HL-60 (cell line): ENCODE results near the gene MAP1B.
"Not testable (repeated sequence)": the region's sequence is repeated elsewhere in the genome, so short reads cannot be mapped to it uniquely, and the experiment has no call there.

Experiments
- DNase-seq, 2 experiments: peaks; one replicate each; pipeline ENCODE4 v3.0.0-alpha.2; 2010 to 2020; ENCODE audit warnings: low read depth in 1 of 2, low spot score in 1 of 2
- H3K27ac ChIP-seq: fragments of 250-450 bp; sonication (Bioruptor Pico); replicated peaks from 2 replicates; pipeline ENCODE4 v1.5.1; 2020; ENCODE audit warnings: mild to moderate bottlenecking, moderate library complexity
- H3K27me3 ChIP-seq: fragments of 250-450 bp; sonication (Bioruptor Pico); 2 replicates; pipeline ENCODE4 v1.5.1; 2021; ENCODE audit warnings: mild to moderate bottlenecking, moderate library complexity; ENCODE audit not compliant: insufficient read depth, poor library complexity, severe bottlenecking
- H3K4me3 ChIP-seq: replicated peaks from 2 replicates; pipeline ENCODE4 v1.5.1; 2011; ENCODE audit warnings: mild to moderate bottlenecking, control low read depth, low read length; ENCODE audit not compliant: insufficient read depth
- CTCF ChIP-seq: IDR thresholded peaks from one replicate; pipeline ENCODE4 v1.5.1; 2011; ENCODE audit warnings: low read length, control low read depth, inconsistent platforms; ENCODE audit not compliant: insufficient read depth
- GABPA ChIP-seq: IDR thresholded peaks from 2 replicates; pipeline ENCODE4 v1.6.1; 2012; ENCODE audit warnings: low read depth
- POLR2AphosphoS5 ChIP-seq: IDR thresholded peaks from 2 replicates; pipeline ENCODE4 v1.6.1; 2012; ENCODE audit warnings: low read depth
- SPI1 ChIP-seq: IDR thresholded peaks from 2 replicates; pipeline ENCODE4 v1.6.1; 2012; ENCODE audit warnings: low read depth, mild to moderate bottlenecking, borderline replicate concordance
- TF ChIP-seq, protein P1 (sequence below): IDR thresholded peaks from 2 replicates; pipeline ENCODE4 v1.6.1; 2012; ENCODE audit warnings: low read depth; ENCODE audit not compliant: insufficient replicate concordance

The MAP1B gene

DNA sequence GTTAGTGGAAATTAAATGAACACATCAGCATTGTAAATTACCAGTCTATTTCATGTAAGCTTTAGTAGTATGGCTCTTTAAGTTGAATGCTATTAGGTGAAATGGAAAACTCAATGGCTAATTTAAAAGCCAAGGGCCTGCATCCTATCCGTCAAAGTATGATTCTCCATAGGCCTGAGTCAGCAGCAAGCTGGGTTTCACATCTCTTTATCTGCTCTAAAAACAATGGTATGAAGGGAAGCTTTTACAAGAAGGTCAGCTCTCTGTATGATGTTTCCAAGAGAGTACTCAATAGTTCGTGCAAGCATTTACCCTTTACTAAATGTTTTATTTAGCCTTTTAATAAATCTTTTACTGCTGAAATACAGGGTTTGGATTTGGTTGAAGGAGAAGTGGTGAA lies 62.8 kb downstream of the MAP1B start:
- TF ChIP-seq SPI1 = no peak

DNA sequence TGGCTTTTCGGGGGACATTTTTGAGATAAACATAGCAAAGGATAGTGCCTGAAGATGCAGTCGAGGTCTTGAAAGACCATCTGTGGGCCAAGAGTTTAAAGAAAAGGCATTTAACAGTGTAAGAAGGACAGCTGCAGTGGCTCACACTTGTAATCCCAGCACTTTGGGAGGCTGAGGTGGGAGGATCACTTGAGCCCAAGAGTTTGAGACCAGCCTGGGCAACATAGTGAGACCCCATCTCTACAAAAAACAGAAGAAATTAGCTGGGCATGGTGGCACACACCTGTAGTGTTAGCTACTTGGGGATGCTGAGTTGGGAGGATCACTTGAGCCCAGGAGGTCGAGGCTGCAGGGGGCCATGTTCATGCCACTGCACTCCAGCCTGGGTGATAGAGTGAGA lies 63.9 kb downstream of the MAP1B start:
- not testable (repeated sequence) for H3K27me3 ChIP-seq, DNase-seq, H3K4me3 ChIP-seq, H3K27ac ChIP-seq

More for the DNA sequence above, 62.8 kb downstream of the MAP1B start:
- Histone ChIP-seq H3K27ac (no peak overlapping the region), H3K27me3 (no peaks in the 10 kb centered on the region), H3K4me3 (no peak overlapping the region)
- DNase-seq = no peak

GRCh38 chr5:72171667-72172066 lies 64.4 kb downstream of the MAP1B start:
- H3K27me3 ChIP-seq = no peaks in the 10 kb centered on the region
- no peak overlapping the region for H3K4me3 ChIP-seq
- TF ChIP-seq CTCF (no peak), SPI1 (no peak), POLR2AphosphoS5 (no peak), GABPA (no peak)
- TF ChIP-seq, protein P1, sequence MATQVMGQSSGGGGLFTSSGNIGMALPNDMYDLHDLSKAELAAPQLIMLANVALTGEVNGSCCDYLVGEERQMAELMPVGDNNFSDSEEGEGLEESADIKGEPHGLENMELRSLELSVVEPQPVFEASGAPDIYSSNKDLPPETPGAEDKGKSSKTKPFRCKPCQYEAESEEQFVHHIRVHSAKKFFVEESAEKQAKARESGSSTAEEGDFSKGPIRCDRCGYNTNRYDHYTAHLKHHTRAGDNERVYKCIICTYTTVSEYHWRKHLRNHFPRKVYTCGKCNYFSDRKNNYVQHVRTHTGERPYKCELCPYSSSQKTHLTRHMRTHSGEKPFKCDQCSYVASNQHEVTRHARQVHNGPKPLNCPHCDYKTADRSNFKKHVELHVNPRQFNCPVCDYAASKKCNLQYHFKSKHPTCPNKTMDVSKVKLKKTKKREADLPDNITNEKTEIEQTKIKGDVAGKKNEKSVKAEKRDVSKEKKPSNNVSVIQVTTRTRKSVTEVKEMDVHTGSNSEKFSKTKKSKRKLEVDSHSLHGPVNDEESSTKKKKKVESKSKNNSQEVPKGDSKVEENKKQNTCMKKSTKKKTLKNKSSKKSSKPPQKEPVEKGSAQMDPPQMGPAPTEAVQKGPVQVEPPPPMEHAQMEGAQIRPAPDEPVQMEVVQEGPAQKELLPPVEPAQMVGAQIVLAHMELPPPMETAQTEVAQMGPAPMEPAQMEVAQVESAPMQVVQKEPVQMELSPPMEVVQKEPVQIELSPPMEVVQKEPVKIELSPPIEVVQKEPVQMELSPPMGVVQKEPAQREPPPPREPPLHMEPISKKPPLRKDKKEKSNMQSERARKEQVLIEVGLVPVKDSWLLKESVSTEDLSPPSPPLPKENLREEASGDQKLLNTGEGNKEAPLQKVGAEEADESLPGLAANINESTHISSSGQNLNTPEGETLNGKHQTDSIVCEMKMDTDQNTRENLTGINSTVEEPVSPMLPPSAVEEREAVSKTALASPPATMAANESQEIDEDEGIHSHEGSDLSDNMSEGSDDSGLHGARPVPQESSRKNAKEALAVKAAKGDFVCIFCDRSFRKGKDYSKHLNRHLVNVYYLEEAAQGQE = no peak
- H3K27ac ChIP-seq = no peak overlapping the region
- DNase-seq = no peak

DNA sequence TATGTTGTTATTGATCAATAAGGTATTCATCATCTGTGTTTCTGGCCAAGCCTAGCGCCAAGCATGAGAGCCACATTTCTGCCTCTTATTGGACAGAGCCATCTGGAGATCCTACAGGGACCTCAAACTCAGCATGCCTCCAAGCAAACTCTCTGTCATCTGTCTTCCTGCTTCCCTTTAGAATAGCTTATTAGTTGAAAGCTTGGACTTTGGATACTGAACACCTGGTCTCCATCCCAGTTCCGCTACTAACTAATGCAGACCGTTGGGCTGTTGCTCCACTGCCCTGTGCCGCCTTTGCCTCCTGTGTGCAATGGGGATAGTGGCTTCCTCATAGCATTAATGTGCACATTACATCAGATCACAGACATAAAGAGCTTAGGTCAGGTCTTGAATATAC lies 65.5 kb downstream of the MAP1B start:
- TF ChIP-seq POLR2AphosphoS5 = no peak
- TF ChIP-seq, protein P1 = no peak
- no peak for TF ChIP-seq SPI1
- no peak for TF ChIP-seq CTCF
- TF ChIP-seq GABPA = no peak
- no peak for DNase-seq
- Histone ChIP-seq H3K4me3 (no peak overlapping the region), H3K27me3 (no peaks in the 10 kb centered on the region), H3K27ac (no peak overlapping the region)

GRCh38 chr5:72177538-72177937 lies 70.3 kb downstream of the MAP1B start:
- Histone ChIP-seq H3K27ac (no peak overlapping the region), H3K27me3 (no peaks in the 10 kb centered on the region), H3K4me3 (no peak overlapping the region)
- DNase-seq = no peak
- no peak for TF ChIP-seq CTCF
- TF ChIP-seq POLR2AphosphoS5 = no peak
- no peak for TF ChIP-seq SPI1
- TF ChIP-seq GABPA = no peak
- TF ChIP-seq, protein P1 = no peak
